Activated CD4-positive, alpha-beta T cell treated with anti-CD3 and anti-CD28 coated beads for 48 hours (primary cell): ENCODE results near the gene ZGPAT.

Source experiments
- DNase-seq: peaks from one replicate; pipeline ENCODE4 v3.0.0-alpha.2; 2020

ZGPAT gene

GRCh38 chr20:63692436-63693082, 15.3 kb upstream of the ZGPAT start:
- no peak for DNase-seq

GRCh38 chr20:63693083-63693732, 14.6 kb upstream of the ZGPAT start:
- DNase-seq = no peak

GRCh38 chr20:63693733-63694583, 13.9 kb upstream of the ZGPAT start:
- DNase-seq = no peak

GRCh38 chr20:63694584-63695423, 13.0 kb upstream of the ZGPAT start:
- DNase-seq = no peak

GRCh38 chr20:63695424-63696305, 12.2 kb upstream of the ZGPAT start:
- no peak for DNase-seq

GRCh38 chr20:63696306-63696627, 11.6 kb upstream of the ZGPAT start:
- no peak for DNase-seq

GRCh38 chr20:63696628-63697356, 11.0 kb upstream of the ZGPAT start, which contains the start of gene TNFRSF6B:
Gene TNFRSF6B, plus strand, starts transcription at chr20:63696652. Its CDS starts 116 bp downstream, at chr20:63696768.
- DNase-seq = no peak

- no peak for DNase-seq
Measured at GRCh38 chr20:63697357-63697867, 10.4 kb upstream of the ZGPAT start.

GRCh38 chr20:63697868-63698545, 9.8 kb upstream of the ZGPAT start:
- DNase-seq = no peak

- DNase-seq = peak; percentile 77
Measured at GRCh38 chr20:63698739-63699465, 8.9 kb upstream of the ZGPAT start.

- peak; percentile 3 for DNase-seq
Measured at GRCh38 chr20:63699466-63700198, 8.2 kb upstream of the ZGPAT start.

- DNase-seq = peak; percentile 8
Measured at GRCh38 chr20:63700199-63701050, 7.4 kb upstream of the ZGPAT start.

- DNase-seq = no peak
Measured at GRCh38 chr20:63701051-63701328, 6.8 kb upstream of the ZGPAT start.

GRCh38 chr20:63701329-63702035, 6.4 kb upstream of the ZGPAT start:
- DNase-seq = peak; percentile 4

GRCh38 chr20:63702036-63702665, 5.7 kb upstream of the ZGPAT start:
- peak; percentile 3 for DNase-seq

- peak; percentile 2 for DNase-seq
Measured at GRCh38 chr20:63702751-63703470, 4.9 kb upstream of the ZGPAT start.
